HL-60 (cell line): Measurements from ENCODE around the gene MFN2.
"Not testable (repeated sequence)": the region's sequence is repeated elsewhere in the genome, so short reads cannot be mapped to it uniquely, and the experiment has no call there.

Experiments used
- DNase-seq, 2 experiments: peaks; one replicate each; pipeline ENCODE4 v3.0.0-alpha.2; 2010 to 2020; ENCODE audit warnings: low read depth in 1 of 2, low spot score in 1 of 2
- H3K27ac ChIP-seq: fragments of 250-450 bp; sonication (Bioruptor Pico); replicated peaks from 2 replicates; pipeline ENCODE4 v1.5.1; 2020; ENCODE audit warnings: mild to moderate bottlenecking, moderate library complexity
- H3K27me3 ChIP-seq: fragments of 250-450 bp; sonication (Bioruptor Pico); 2 replicates; pipeline ENCODE4 v1.5.1; 2021; ENCODE audit warnings: mild to moderate bottlenecking, moderate library complexity; ENCODE audit not compliant: insufficient read depth, poor library complexity, severe bottlenecking
- H3K4me3 ChIP-seq: replicated peaks from 2 replicates; pipeline ENCODE4 v1.5.1; 2011; ENCODE audit warnings: mild to moderate bottlenecking, control low read depth, low read length; ENCODE audit not compliant: insufficient read depth
- CTCF ChIP-seq: IDR thresholded peaks from one replicate; pipeline ENCODE4 v1.5.1; 2011; ENCODE audit warnings: low read length, control low read depth, inconsistent platforms; ENCODE audit not compliant: insufficient read depth
- GABPA ChIP-seq: IDR thresholded peaks from 2 replicates; pipeline ENCODE4 v1.6.1; 2012; ENCODE audit warnings: low read depth
- POLR2AphosphoS5 ChIP-seq: IDR thresholded peaks from 2 replicates; pipeline ENCODE4 v1.6.1; 2012; ENCODE audit warnings: low read depth
- SPI1 ChIP-seq: IDR thresholded peaks from 2 replicates; pipeline ENCODE4 v1.6.1; 2012; ENCODE audit warnings: low read depth, mild to moderate bottlenecking, borderline replicate concordance
- TF ChIP-seq, protein P1 (sequence below): IDR thresholded peaks from 2 replicates; pipeline ENCODE4 v1.6.1; 2012; ENCODE audit warnings: low read depth; ENCODE audit not compliant: insufficient replicate concordance

The MFN2 gene

DNA sequence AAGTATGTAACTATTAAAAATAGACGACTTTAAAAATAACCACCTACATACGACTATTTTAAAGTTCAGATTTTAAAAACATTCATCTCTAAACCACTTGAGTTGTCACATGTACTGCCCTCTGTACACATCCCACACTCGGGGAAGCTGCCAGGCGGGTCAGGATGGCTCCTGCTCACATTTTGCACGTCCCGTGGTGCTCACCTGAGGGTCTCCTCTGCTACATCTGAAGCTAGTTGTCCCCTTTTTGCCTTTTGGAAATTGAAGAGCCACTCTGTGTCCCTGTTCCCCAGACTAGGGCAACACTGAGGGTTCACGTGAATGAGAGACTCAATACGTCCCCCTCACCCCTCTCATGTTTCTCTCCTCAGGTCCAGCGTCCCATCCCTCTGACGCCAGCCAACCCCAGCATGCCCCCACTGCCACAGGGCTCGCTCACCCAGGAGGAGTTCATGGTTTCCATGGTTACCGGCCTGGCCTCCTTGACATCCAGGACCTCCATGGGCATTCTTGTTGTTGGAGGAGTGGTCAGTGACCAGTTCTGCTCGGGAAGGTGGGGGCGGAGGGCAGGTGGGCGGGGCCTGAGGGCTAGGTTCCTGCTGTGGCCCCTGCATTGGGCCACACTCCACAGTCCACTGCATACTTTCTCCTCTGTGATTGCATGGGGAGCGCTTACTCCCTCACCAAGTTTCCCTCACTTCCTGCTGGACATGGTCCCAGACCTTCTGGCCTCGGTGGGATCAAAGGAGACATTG is 26.1 kb downstream of the MFN2 start:
- no peaks in the 10 kb centered on the region for H3K27me3 ChIP-seq
- no peak for DNase-seq
- TF ChIP-seq CTCF (no peak), GABPA (no peak), POLR2AphosphoS5 (no peak), SPI1 (no peak)
- TF ChIP-seq, protein P1, sequence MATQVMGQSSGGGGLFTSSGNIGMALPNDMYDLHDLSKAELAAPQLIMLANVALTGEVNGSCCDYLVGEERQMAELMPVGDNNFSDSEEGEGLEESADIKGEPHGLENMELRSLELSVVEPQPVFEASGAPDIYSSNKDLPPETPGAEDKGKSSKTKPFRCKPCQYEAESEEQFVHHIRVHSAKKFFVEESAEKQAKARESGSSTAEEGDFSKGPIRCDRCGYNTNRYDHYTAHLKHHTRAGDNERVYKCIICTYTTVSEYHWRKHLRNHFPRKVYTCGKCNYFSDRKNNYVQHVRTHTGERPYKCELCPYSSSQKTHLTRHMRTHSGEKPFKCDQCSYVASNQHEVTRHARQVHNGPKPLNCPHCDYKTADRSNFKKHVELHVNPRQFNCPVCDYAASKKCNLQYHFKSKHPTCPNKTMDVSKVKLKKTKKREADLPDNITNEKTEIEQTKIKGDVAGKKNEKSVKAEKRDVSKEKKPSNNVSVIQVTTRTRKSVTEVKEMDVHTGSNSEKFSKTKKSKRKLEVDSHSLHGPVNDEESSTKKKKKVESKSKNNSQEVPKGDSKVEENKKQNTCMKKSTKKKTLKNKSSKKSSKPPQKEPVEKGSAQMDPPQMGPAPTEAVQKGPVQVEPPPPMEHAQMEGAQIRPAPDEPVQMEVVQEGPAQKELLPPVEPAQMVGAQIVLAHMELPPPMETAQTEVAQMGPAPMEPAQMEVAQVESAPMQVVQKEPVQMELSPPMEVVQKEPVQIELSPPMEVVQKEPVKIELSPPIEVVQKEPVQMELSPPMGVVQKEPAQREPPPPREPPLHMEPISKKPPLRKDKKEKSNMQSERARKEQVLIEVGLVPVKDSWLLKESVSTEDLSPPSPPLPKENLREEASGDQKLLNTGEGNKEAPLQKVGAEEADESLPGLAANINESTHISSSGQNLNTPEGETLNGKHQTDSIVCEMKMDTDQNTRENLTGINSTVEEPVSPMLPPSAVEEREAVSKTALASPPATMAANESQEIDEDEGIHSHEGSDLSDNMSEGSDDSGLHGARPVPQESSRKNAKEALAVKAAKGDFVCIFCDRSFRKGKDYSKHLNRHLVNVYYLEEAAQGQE: no peak
- H3K4me3 ChIP-seq: no peak overlapping the region
- H3K27ac ChIP-seq: no peak overlapping the region

- Histone ChIP-seq H3K4me3 (no peak overlapping the region), H3K27me3 (no peaks in the 10 kb centered on the region), H3K27ac (no peak overlapping the region)
- no peak for DNase-seq
- TF ChIP-seq CTCF: no peak
- no peak for TF ChIP-seq GABPA
- TF ChIP-seq SPI1: no peak
- TF ChIP-seq, protein P1: no peak
- no peak for TF ChIP-seq POLR2AphosphoS5
Measured at GRCh38 chr1:12007204-12007603, 27.0 kb downstream of the MFN2 start.

- not testable (repeated sequence) for H3K27me3 ChIP-seq, H3K27ac ChIP-seq, H3K4me3 ChIP-seq, DNase-seq
Measured at GRCh38 chr1:12008355-12008754, 28.1 kb downstream of the MFN2 start.

DNA sequence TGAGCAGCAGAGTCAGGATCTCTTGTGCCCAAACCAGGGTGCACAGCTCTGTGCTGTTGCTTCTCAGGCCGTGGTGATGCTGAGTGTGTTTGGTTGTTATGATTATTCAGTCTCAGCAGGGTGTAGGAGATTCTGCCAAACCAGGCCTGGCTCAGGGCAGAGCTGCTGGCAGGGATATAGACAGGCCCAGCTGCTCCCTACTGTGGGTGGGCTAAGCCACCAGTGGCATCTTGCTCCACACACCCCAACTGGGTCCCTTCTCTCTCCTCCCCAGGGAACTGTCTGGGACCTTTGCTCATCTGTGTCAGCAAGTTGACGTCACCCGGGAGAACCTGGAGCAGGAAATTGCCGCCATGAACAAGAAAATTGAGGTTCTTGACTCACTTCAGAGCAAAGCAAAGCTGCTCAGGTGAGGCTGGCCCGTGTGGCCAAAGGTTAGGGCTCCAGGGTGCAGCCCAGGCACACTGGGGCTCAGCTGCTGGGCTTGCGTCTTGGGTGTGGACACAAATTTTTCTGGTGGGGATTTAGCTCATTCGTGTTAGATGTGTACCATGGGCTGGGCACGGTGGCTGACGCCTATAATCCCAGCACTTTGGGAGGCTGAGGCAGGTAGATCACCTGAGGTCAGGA is 29.2 kb downstream of the MFN2 start:
- H3K27me3 ChIP-seq: no peaks in the 10 kb centered on the region
- TF ChIP-seq, protein P1: no peak
- TF ChIP-seq SPI1 (no peak), GABPA (no peak), CTCF (no peak), POLR2AphosphoS5 (no peak)
- no peak overlapping the region for H3K4me3 ChIP-seq
- H3K27ac ChIP-seq: no peak overlapping the region
- DNase-seq: no peak
